WTC11 (cell line): ENCODE measurements around the gene PAM16. TPM values are rescaled to one million over a fixed set of nuclear protein-coding genes. Genes with fewer than 3 reads are reported as not detected.

Experiments used
- GRHL2 ChIP-seq: fragments of 250-450 bp; sonication (Bioruptor Pico); IDR thresholded peaks from 2 replicates; pipeline ENCODE4 v1.8.0; 2022; ENCODE audit warnings: mild to moderate bottlenecking, moderate library complexity; ENCODE audit not compliant: insufficient replicate concordance, severe bottlenecking
- NR3C1 ChIP-seq: sonication (generic); formaldehyde crosslinking; conservative IDR thresholded peaks from 2 replicates; pipeline ENCODE4 v1.8.1; 2023; ENCODE audit warnings: low read depth, mild to moderate bottlenecking, missing genetic modification reagents
- ZNF121 ChIP-seq: sonication (generic); formaldehyde crosslinking; IDR thresholded peaks from 2 replicates; pipeline ENCODE4 v1.8.0; 2023; ENCODE audit warnings: missing genetic modification reagents
- total RNA-seq: library from RNA; stranded (reverse); gene quantifications from 3 replicates; pipeline ENCODE4 v1.2.3, GENCODE V29; 2021

PAM16 gene
- total RNA-seq, 1 experiment from 2014 or later, result 88.9 TPM

DNA sequence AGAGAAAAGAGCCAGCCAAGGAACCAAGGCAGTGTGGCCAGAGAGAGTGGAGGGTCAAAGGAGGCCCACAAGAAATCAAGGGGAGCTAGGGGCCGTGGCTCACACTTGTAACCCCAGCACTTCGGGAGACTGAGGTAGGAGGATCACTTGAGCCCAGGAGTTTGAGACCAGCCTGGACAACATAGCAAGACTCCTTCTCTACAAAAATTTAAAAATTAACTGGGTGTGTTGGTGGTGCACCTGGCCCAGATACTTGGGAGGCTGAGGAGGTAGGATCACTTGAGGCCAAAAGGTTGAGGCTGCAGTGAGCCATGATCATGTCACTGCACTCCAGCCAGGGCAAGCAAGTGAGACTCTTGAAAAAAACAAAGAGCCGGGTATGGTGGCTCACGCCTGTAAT is 59.4 kb downstream of the PAM16 start (continued):
- no peak for TF ChIP-seq GRHL2
- TF ChIP-seq ZNF121 (CRISPR knock-in tag), result no peak
- no peak for TF ChIP-seq NR3C1 (CRISPR knock-in tag)

Other genes starting within 250 kb of the PAM16 start
- 9.5 to 11.5 TPM (median 10.0 TPM) in 3 replicates for gene ADCY9, start 234.9 kb downstream of the PAM16 start, total RNA-seq
- 0.11 TPM in 1 of 3 replicates, not detected in the others for gene SRL, start 109.2 kb downstream of the PAM16 start, total RNA-seq
- 31.9 to 36.5 TPM (median 34.2 TPM) in 3 replicates for gene TFAP4, start 78.3 kb downstream of the PAM16 start, total RNA-seq
- 19.5 to 23.0 TPM (median 20.1 TPM) in 3 replicates for gene GLIS2, start 35.3 kb downstream of the PAM16 start, total RNA-seq
- gene VASN, start 20.5 kb upstream of the PAM16 start, total RNA-seq, result 8.0 to 9.1 TPM (median 8.3 TPM) in 3 replicates
- gene CORO7, start 65.3 kb upstream of the PAM16 start, total RNA-seq, result 36.7 to 45.5 TPM (median 38.6 TPM) in 3 replicates
- 54.8 to 64.1 TPM (median 56.0 TPM) in 3 replicates for gene DNAJA3, start 74.5 kb upstream of the PAM16 start, total RNA-seq
- 68.1 to 77.6 TPM (median 69.5 TPM) in 3 replicates for gene NMRAL1, start 123.3 kb upstream of the PAM16 start, total RNA-seq
- 29.5 to 42.6 TPM (median 31.1 TPM) in 3 replicates for gene HMOX2, start 125.1 kb upstream of the PAM16 start, total RNA-seq
- 68.9 to 79.2 TPM (median 78.9 TPM) in 3 replicates for gene CDIP1, start 187.5 kb upstream of the PAM16 start, total RNA-seq
- 1.3 to 2.1 TPM (median 1.5 TPM) in 3 replicates for gene C16orf96, start 205.0 kb upstream of the PAM16 start, total RNA-seq